DMS53 treated with DMSO at 0.1 percent for 48 hours (cell line): ENCODE measurements around the gene TSBP1.
"Not testable (repeated sequence)": the region's sequence is repeated elsewhere in the genome, so short reads cannot be mapped to it uniquely, and the experiment has no call there.

Experiments
- DNase-seq: peaks from one replicate; lab custom pipeline; 2025; ENCODE audit not compliant: unreplicated experiment; lab: John Stamatoyannopoulos, UW

Gene TSBP1

DNA sequence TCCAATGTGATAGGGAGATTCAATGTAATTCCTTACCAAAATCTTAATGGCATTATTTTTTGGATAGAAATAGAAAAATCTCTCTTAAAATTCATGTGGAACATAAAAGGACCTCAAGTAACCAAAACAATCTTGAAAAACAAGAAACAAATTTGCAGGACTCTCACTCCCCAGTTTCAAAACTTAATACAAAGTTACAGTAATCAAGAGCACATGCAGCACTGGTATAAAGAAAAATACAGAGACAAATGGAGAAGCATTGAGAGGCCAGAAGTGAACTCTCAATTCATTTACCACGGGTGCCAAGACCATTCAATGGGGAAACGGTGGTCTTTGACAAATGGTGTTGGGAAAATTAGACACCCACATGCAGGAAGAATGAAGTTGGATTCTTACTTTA is 7.8 kb upstream of the TSBP1 start:
- no peak for DNase-seq

DNA sequence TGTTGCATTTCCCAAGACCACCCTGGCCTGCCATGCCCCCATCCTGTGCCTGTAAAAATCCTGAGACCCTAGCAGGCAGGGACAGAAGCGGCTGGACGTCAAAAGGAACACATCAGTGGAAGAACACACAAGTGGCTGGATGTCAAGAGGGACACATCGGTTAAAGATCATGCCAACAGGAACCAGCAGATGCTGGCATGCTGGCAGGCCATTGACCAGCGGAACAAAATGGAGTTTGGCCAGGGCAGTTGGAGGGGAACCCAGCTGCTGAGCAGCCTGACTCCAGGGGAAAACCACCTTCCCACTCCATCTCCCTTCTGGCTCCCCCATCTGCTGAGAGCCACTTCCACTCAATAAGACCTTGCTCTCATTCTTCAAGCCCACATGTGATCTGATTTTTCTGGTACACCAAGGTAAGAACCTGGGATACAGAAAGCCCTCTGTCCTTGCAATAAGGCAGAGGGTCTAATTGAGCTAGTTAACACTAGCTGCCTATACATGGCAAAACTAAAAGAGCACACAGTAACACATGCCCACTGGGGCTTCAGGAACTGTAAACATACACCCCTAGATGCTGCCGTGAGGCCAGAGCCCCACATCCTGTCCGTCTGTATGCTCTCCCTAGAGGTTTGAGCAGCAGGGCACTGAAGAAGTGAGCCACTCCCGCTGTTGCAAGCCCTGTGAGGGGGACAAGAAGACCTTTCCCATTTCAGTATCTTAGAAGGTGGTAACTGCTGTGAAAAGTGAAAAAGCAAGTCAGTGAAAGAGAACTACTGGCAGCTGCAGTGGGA is 4.2 kb upstream of the TSBP1 start:
- DNase-seq, result no peak

DNA sequence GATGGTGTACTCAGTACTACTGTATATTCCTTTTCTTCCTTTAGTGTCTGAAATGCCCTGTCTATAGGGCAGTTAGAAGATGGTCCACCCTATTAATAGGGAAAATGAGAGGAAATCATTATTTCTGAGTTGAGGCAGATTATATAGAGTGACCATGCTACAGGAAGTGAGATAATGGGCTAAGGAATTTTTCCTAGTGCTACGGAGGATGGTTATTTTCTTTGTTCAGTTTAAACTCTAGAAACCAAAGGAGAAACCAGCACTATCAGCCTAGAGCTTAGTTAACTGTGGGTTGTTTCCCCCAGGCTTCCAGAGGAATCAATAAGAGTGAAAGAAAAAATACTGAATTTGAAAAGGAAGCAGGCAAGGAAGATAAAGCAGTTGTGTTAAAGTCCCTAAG is 474 bp downstream of the TSBP1 start:
- DNase-seq, result no peak

DNA sequence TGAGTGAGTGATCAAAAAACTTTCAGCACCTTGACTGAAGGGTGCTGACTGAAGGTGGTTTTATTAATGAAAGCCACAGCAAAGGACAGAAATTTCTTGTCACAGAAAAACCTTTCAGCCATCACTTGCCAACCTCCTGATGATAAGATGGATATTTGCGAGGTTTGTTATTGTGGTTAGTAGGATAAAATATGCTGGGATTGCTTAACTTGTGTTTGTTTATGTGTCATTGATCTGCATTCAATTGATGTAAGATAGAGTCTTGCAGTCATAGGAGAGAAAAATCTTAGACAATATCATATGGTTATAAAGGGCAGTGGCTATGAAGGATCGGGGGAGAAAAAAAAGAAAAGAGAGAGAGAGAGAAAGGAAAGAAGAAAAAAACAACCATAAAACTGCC is 1.2 kb downstream of the TSBP1 start:
- DNase-seq, result no peak

DNA sequence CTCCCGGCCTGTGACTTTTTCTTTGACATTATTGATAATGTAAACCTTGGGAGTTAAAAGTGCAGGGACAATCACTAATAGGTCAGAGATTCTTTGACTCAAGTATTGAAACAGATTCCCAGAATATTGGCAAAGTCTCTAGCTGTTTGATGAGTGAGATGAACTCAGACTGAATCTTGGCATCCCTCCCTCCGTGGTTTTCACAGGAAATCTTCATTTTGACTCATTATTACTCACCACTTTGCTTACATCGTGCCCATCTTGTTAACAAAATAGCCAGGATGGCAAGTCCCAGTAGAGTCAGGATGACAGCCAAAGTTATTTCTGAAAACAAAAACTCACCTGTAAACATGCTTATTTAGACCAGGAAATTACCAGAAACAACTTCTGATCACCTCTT is 2.0 kb downstream of the TSBP1 start:
- no peak for DNase-seq

GRCh38 chr6:32367644-32368043 is 4.1 kb downstream of the TSBP1 start:
- DNase-seq, result no peak

GRCh38 chr6:32359225-32359624 is 12.5 kb downstream of the TSBP1 start:
- DNase-seq, result not testable (repeated sequence)

DNA sequence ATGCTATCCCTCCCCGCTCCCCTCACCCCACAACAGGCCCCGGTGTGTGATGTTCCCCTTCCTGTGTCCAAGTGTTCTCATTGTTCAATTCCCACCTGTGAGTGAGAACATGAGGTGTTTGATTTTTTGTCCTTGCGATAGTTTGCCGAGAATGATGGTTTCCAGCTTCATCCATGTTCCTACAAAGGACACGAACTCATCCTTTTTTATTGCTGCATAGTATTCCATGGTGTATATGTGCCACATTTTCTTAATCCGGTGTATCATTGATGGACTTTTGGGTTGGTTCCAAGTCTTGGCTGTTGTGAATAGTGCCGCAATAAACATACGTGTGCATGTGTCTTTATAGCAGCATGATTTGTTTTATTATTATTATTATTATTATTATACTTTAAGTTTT is 13.2 kb downstream of the TSBP1 start:
- DNase-seq, result not testable (repeated sequence)

DNA sequence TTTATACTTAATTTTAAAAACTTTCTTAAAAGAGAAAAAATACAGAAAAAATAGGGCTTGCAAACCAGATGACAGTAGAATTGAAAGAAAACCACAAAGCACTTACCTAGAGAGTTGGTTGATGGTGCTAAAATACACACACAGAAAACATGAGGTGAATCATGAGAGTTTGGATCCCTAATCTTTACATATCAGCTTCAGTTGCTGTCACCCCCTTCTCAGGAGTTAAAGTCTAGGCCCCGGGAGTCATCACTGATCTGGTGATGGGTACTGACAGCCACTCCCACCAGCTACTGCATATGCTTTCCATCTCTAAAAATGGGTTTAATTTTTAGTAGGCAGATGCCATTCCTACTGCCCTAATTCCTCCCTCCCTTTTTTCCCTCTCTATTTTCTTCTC is 16.7 kb downstream of the TSBP1 start:
- DNase-seq, result no peak

DNA sequence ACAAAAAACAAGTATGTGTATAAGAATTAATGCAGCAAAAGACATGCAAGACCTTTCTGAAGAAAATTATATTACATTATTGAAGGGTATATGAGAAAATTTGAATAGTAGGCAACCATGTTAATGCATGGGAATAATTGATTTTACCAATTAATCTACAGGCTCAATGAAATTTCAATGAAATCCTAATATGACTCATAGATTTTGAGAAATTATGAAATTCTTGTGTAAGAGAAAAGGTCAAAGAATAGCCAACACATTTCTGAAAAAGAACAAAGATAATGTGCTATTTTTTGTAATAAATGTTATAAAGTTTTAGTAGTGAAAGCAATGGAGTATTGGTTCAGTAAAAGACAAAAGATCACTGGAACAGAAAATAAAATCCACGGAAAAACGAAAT is 18.4 kb downstream of the TSBP1 start:
- DNase-seq, result no peak

- no peak for DNase-seq
Measured at GRCh38 chr6:32340242-32340641, 31.5 kb downstream of the TSBP1 start.

GRCh38 chr6:32337186-32337805 is 34.4 kb downstream of the TSBP1 start:
- no peak for DNase-seq

- no peak for DNase-seq
Measured at GRCh38 chr6:32332433-32332832, 39.3 kb downstream of the TSBP1 start.

DNA sequence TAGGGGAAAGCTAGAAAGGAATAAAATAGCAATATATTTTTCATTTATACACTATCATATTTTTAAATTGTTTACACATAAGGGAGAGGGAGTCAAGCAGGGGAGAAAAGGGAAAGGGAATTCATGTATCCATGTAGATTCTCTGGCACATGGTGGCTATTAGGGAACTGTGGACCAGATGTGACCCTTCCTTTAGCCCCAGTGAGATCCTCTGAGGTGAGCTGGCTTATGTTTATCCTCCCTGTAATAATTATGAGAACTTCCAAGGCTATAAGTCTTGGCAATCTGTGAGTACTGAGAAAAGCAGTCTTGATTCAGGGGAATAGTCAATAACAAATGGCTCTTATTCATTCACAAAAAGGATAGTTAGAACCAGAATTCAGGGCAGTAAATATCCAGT is 42.6 kb downstream of the TSBP1 start:
- no peak for DNase-seq

DNA sequence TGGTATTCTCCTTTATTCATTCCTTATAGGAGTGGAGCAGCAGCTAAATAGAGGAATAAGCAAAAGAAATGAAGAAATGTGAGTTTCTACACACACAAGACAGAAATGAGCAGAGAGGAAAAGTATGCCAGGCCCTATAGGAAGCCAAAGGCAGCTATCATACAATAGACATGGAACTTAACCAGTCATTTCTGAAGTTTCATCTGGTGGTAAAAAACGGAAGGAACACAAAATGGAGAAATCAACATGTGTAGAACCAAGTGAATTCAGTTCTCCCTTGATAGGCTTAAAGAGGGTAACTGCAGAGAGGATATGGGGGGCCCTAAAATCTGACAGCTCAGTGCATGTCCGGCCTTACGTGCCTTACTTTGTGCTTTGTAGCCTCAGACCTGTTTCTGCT is 44.6 kb downstream of the TSBP1 start:
- no peak for DNase-seq

DNA sequence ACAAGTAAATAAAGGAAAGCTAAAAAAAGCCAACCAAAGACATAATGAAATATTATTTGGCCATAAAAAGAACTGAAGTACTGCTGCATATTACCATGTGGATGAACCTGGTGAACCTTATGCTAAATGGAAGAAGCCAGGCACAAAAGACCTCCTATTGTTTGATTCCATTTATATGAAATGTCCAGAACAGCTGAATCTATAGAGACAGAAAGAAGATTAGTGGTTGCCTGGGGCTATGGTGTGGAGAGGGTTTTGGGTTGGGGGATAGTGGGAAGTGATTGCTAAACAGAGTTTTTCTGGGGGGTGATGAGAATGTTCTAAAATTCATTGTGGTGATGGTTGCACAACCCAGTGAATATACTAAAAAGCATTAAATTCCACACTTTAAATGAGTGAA is 53.2 kb downstream of the TSBP1 start:
- no peak for DNase-seq

DNA sequence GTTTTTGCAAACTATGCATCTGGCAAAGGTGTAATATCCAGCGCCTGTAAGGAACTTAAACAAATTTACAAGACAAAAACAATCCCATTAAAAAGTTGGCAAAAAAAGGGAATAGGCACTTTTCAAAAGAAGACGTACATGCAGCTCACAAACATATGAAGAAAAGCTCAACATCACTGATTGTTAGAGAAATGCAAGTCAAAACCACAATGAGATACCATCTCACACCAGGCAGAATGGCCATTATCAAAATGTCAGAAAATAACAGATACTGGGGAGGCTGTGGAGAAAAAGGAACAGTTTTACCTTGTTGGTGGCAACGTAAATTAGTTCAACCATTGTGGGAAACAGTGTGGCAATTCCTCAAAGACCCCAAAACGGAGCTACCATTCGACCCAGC is 54.2 kb downstream of the TSBP1 start:
- no peak for DNase-seq

DNA sequence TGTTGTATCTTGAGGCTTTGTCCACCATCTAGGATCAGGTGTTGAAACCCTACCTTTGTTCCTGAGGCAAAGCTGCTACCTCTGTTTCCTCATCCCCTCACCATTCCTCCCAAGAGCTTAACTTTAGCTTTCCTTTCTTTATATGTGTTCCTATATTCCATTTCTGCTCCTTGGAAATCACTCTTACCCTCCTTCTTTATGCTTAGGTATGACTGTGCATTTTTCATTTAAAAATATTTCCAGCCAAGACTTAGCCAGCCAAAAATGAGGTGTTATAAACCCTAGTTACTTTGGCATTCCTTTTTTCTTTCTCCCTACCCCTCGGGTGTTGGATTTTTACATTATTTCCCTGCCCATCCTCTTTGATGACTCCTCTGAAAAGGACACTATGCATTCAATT is 57.7 kb downstream of the TSBP1 start:
- DNase-seq, result no peak

DNA sequence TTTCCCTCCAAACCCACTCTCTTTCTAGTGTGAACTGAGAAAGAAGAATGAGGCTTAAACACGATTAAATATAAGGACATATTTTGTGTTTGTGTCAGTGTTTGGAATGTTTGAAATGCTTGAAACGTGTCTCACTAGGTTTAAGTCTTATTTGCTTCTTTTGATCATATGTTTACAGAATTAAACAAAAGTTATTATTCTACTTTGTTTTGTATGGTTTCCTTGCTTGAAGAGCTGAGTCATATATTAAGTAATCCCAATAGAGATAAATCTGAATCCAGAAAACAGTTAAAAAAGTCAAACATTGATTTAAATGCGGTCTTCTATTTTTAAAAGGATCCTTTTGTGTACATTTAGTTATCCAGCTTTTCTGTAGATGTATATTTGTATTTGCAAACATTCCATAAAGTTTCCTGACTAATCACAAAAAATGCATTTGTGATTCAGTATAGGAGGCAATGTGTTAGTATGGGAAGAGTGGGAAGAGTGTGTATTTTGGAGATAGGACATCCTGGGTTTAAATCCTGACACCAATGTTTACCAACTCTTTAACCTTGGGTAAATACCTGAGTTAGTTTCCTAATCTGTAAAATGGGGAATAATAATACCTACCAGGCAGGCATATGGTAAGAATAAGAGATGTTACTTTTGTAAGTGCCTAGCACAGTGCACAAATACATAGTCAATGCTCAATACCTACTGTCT is 72.9 kb downstream of the TSBP1 start:
- peak; percentile 17 for DNase-seq

DNA sequence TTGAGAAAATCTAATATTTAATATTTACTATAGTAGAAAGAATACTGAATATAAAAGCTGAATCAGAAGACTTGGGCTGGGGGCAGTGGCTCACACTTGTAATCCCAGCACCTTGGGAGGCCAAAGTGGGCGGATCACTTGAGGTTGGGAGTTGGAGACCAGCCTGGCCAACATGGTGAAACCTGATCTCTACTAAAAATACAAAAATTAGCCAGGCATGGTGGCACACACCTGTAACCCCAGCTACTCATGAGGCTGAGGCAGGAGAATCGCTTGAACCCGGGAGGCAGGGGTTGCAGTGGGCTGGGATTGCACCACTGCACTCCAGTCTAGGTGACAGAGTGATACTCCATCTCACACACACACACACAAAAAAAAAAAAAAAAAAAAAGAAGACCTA is 76.7 kb downstream of the TSBP1 start:
- not testable (repeated sequence) for DNase-seq

DNA sequence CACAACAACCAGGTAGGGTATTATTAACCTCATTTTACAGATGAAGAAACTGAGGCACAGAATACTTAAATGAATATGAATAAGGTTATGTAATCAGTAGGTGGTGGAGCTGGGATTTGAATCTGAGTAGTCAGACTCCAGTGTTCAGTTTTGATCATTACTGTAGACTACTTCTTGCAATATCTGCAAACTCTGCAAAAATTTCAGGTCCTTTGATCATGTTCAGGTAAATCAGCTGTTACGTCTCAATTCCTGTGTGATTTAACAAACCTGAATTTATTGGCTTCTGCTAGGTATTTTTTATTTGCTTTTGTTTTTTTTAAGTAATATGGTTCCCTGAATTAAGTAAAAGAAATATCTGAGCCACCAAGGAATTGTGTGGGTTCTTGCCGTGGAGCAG is 77.1 kb downstream of the TSBP1 start:
- no peak for DNase-seq

GRCh38 chr6:32293695-32294094 is 78.0 kb downstream of the TSBP1 start:
- no peak for DNase-seq
